K562 (cell line): Measurements from ENCODE around the gene WDR54. TPM values are rescaled to one million over a fixed set of nuclear protein-coding genes. Genes with fewer than 3 reads are reported as not detected.
A peak's percentile ranks its signal among the peaks of the same experiment; 100 is the strongest.

Experiments used
- CC2D1A ChIP-seq: fragments of 450-650 bp; IDR thresholded peaks from 2 replicates; pipeline ENCODE4 v1.6.1; 2017; ENCODE audit warnings: mild to moderate bottlenecking
- XRCC4 ChIP-seq: IDR thresholded peaks from one replicate; pipeline ENCODE4 v1.6.1; 2011; ENCODE audit not compliant: insufficient read depth, insufficient read length; ENCODE audit errors: extremely low read depth
- ZNF311 ChIP-seq: fragments of 250-450 bp; sonication (Bioruptor Pico); IDR thresholded peaks from 2 replicates; pipeline ENCODE4 v1.4.0; 2020; ENCODE audit warnings: mild to moderate bottlenecking, moderate library complexity
- ZZZ3 ChIP-seq: fragments of 450-650 bp; IDR thresholded peaks from 2 replicates; pipeline ENCODE4 v1.6.1; 2016; ENCODE audit warnings: antibody characterized with exemption, mild to moderate bottlenecking, moderate library complexity
- polyA plus RNA-seq, 8 experiments: library from polyadenylated mRNA; depleted of rRNA in 4 of 8; stranded (reverse) in 5 of 8; unstranded in 3 of 8; fragments of >200 nt; fragmentation: Nextera tagmentation in 2 of 8; fragmentation: Illumina TruSeq in 1 of 8; extraction: Ambion mirVana in 2 of 8; extraction: Trizol in 1 of 8; gene quantifications; 2 replicates each; pipeline versions ENCODE4 v1.2.1 to v1.2.3, GENCODE V29; 2011 to 2014; ENCODE audit warnings: inconsistent platforms in 1 of 8, missing spikeins in 1 of 8
- total RNA-seq, 7 experiments: library from RNA; depleted of rRNA in 6 of 7; stranded (reverse); fragments of >200 nt in 6 of 7; fragmentation: Illumina TruSeq in 2 of 7; extraction: Trizol in 2 of 7; gene quantifications; 2 replicates each; pipeline versions ENCODE4 v1.2.1 to v1.2.3, GENCODE V29; 2011 to 2021; ENCODE audit warnings: low replicate concordance in 1 of 7
- TF ChIP-seq, protein P1 (sequence below): conservative IDR thresholded peaks from 2 replicates; pipeline ENCODE4 v1.6.1; 2011; ENCODE audit warnings: low read depth, mild to moderate bottlenecking, low read length; ENCODE audit not compliant: control insufficient read depth
- TF ChIP-seq, protein P2 (sequence below): IDR thresholded peaks from 2 replicates; pipeline ENCODE4 v1.6.1; 2014; ENCODE audit warnings: antibody characterized with exemption
- TF ChIP-seq, protein P3 (sequence below), 2 experiments: fragments of 450-650 bp; formaldehyde crosslinking in 1 of 2; IDR thresholded peaks; 2 replicates each; pipeline versions ENCODE4 v1.4.0 to v1.6.1; 2014 to 2020; ENCODE audit warnings: mild to moderate bottlenecking in 2 of 2, borderline replicate concordance in 1 of 2, low read depth in 1 of 2
- TF ChIP-seq, protein P4 (sequence below): sonication (generic); formaldehyde crosslinking; IDR thresholded peaks from 2 replicates; pipeline ENCODE4 v1.8.1; 2023; ENCODE audit warnings: missing genetic modification reagents, mild to moderate bottlenecking, borderline replicate concordance

Gene WDR54
- total and polyA plus RNA-seq, 9 of the 15 experiments (the other 6 are each of a cell fraction or from before 2014, with no cell fraction given) = 5.2 to 15.2 (median 7.4) TPM

DNA sequence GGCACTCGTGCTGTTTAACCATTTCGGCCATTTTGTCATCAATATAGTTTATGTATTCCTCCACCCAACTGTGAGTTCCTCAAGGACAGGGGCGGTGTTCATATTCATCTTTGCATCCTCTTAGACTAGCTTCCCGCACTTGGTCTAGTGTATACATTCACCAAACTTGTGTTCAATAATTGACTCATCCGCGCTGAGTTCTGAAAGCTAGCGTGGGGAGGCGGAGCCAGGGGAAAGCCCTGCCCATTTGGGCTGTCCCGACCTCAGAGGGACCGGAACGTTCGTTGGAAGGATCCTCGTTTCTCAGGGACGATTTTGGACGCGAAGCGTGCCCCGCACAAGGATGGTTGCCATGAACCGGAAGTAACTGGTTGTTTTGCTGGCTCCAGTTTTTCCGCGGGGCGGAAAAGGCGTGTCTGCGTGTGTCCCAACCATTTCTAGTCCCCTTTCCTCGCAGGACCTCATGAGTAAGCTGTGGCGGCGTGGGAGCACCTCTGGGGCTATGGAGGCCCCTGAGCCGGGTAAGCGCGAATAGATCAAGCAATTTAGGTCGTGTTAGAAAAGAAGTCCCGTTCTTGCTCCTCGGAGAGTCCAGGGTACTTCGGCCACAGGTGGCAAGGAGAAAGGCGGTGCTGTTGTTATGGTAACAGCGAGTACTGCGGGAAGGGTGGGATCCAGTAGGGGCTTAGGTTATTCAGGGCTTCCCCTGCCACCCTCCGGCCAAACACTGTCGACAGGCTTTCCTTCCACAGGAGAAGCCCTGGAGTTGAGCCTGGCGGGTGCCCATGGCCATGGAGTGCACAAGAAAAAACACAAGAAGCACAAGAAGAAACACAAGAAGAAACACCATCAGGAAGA is 33.4 kb downstream of the WDR54 start, which contains the start of gene INO80B (continued):
- no peak for TF ChIP-seq ZNF311 (CRISPR knock-in tag)
- TF ChIP-seq, protein P1, sequence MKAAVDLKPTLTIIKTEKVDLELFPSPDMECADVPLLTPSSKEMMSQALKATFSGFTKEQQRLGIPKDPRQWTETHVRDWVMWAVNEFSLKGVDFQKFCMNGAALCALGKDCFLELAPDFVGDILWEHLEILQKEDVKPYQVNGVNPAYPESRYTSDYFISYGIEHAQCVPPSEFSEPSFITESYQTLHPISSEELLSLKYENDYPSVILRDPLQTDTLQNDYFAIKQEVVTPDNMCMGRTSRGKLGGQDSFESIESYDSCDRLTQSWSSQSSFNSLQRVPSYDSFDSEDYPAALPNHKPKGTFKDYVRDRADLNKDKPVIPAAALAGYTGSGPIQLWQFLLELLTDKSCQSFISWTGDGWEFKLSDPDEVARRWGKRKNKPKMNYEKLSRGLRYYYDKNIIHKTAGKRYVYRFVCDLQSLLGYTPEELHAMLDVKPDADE = peak; percentile 93
- TF ChIP-seq, protein P2, sequence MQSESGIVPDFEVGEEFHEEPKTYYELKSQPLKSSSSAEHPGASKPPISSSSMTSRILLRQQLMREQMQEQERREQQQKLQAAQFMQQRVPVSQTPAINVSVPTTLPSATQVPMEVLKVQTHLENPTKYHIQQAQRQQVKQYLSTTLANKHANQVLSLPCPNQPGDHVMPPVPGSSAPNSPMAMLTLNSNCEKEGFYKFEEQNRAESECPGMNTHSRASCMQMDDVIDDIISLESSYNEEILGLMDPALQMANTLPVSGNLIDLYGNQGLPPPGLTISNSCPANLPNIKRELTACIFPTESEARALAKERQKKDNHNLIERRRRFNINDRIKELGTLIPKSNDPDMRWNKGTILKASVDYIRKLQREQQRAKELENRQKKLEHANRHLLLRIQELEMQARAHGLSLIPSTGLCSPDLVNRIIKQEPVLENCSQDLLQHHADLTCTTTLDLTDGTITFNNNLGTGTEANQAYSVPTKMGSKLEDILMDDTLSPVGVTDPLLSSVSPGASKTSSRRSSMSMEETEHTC = no peak
- TF ChIP-seq, protein P3, sequence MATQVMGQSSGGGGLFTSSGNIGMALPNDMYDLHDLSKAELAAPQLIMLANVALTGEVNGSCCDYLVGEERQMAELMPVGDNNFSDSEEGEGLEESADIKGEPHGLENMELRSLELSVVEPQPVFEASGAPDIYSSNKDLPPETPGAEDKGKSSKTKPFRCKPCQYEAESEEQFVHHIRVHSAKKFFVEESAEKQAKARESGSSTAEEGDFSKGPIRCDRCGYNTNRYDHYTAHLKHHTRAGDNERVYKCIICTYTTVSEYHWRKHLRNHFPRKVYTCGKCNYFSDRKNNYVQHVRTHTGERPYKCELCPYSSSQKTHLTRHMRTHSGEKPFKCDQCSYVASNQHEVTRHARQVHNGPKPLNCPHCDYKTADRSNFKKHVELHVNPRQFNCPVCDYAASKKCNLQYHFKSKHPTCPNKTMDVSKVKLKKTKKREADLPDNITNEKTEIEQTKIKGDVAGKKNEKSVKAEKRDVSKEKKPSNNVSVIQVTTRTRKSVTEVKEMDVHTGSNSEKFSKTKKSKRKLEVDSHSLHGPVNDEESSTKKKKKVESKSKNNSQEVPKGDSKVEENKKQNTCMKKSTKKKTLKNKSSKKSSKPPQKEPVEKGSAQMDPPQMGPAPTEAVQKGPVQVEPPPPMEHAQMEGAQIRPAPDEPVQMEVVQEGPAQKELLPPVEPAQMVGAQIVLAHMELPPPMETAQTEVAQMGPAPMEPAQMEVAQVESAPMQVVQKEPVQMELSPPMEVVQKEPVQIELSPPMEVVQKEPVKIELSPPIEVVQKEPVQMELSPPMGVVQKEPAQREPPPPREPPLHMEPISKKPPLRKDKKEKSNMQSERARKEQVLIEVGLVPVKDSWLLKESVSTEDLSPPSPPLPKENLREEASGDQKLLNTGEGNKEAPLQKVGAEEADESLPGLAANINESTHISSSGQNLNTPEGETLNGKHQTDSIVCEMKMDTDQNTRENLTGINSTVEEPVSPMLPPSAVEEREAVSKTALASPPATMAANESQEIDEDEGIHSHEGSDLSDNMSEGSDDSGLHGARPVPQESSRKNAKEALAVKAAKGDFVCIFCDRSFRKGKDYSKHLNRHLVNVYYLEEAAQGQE (IDR thresholded peaks at IDR 0.05; ENCODE audit: borderline replicate concordance) = peak; percentile 58
- TF ChIP-seq, protein P3 (CRISPR knock-in tag; IDR thresholded peaks at IDR 0.05; ENCODE audit: low read depth) = no peak
- TF ChIP-seq CC2D1A = no peak
- TF ChIP-seq, protein P4, sequence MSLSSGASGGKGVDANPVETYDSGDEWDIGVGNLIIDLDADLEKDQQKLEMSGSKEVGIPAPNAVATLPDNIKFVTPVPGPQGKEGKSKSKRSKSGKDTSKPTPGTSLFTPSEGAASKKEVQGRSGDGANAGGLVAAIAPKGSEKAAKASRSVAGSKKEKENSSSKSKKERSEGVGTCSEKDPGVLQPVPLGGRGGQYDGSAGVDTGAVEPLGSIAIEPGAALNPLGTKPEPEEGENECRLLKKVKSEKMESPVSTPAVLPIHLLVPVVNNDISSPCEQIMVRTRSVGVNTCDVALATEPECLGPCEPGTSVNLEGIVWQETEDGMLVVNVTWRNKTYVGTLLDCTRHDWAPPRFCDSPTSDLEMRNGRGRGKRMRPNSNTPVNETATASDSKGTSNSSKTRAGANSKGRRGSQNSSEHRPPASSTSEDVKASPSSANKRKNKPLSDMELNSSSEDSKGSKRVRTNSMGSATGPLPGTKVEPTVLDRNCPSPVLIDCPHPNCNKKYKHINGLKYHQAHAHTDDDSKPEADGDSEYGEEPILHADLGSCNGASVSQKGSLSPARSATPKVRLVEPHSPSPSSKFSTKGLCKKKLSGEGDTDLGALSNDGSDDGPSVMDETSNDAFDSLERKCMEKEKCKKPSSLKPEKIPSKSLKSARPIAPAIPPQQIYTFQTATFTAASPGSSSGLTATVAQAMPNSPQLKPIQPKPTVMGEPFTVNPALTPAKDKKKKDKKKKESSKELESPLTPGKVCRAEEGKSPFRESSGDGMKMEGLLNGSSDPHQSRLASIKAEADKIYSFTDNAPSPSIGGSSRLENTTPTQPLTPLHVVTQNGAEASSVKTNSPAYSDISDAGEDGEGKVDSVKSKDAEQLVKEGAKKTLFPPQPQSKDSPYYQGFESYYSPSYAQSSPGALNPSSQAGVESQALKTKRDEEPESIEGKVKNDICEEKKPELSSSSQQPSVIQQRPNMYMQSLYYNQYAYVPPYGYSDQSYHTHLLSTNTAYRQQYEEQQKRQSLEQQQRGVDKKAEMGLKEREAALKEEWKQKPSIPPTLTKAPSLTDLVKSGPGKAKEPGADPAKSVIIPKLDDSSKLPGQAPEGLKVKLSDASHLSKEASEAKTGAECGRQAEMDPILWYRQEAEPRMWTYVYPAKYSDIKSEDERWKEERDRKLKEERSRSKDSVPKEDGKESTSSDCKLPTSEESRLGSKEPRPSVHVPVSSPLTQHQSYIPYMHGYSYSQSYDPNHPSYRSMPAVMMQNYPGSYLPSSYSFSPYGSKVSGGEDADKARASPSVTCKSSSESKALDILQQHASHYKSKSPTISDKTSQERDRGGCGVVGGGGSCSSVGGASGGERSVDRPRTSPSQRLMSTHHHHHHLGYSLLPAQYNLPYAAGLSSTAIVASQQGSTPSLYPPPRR (CRISPR knock-in tag) = no peak
- no peak for TF ChIP-seq XRCC4
- 0 out of 2 replicates have a peak, but pooled peaks have one; percentile 20 for TF ChIP-seq ZZZ3
